Panc1 (cell line): ENCODE data around the gene NHP2.

Experiments
- POLR2AphosphoS5 ChIP-seq: IDR thresholded peaks from 2 replicates; pipeline ENCODE4 v1.6.1; 2012; ENCODE audit warnings: mild to moderate bottlenecking, low read depth, low read length, moderate library complexity
- TCF7L2 ChIP-seq: IDR thresholded peaks from 2 replicates; pipeline ENCODE4 v1.6.1; 2011; ENCODE audit warnings: mild to moderate bottlenecking, low read depth, low read length, inconsistent platforms
- TF ChIP-seq, protein P1 (sequence below): fragments of 450-650 bp; IDR thresholded peaks from 2 replicates; pipeline ENCODE4 v1.5.1; 2017; ENCODE audit warnings: mild to moderate bottlenecking
- TF ChIP-seq, protein P2 (sequence below), 2 experiments: IDR thresholded peaks; 2 replicates each; pipeline ENCODE4 v1.6.1; 2011 to 2012; ENCODE audit warnings: low read depth in 2 of 2, control low read depth in 1 of 2, low read length in 1 of 2, mild to moderate bottlenecking in 1 of 2, moderate library complexity in 1 of 2; ENCODE audit not compliant: insufficient read depth in 1 of 2

DNA sequence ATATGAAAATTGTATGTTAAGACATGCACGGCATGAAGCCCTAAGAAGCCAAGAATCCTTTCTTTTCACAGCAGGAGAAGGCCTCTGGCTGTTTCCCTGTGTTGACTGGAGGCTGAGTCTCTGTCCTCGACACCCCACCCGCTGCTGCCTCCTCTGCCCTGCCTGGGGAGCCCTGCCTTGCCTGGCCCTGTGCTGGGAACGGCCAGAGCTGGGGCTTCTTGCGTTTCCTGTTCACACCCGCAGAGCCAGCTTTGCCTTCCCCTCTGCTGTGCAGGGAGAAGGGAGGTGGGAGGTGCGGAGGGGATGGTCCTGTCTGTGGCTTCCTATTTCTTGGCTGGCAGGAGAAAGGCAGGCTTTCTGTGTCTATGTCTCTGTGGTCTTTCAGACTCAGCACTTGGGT lies 40.3 kb upstream of the NHP2 start:
- TF ChIP-seq, protein P1, sequence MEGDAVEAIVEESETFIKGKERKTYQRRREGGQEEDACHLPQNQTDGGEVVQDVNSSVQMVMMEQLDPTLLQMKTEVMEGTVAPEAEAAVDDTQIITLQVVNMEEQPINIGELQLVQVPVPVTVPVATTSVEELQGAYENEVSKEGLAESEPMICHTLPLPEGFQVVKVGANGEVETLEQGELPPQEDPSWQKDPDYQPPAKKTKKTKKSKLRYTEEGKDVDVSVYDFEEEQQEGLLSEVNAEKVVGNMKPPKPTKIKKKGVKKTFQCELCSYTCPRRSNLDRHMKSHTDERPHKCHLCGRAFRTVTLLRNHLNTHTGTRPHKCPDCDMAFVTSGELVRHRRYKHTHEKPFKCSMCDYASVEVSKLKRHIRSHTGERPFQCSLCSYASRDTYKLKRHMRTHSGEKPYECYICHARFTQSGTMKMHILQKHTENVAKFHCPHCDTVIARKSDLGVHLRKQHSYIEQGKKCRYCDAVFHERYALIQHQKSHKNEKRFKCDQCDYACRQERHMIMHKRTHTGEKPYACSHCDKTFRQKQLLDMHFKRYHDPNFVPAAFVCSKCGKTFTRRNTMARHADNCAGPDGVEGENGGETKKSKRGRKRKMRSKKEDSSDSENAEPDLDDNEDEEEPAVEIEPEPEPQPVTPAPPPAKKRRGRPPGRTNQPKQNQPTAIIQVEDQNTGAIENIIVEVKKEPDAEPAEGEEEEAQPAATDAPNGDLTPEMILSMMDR, result no peak
- TF ChIP-seq, protein P2, sequence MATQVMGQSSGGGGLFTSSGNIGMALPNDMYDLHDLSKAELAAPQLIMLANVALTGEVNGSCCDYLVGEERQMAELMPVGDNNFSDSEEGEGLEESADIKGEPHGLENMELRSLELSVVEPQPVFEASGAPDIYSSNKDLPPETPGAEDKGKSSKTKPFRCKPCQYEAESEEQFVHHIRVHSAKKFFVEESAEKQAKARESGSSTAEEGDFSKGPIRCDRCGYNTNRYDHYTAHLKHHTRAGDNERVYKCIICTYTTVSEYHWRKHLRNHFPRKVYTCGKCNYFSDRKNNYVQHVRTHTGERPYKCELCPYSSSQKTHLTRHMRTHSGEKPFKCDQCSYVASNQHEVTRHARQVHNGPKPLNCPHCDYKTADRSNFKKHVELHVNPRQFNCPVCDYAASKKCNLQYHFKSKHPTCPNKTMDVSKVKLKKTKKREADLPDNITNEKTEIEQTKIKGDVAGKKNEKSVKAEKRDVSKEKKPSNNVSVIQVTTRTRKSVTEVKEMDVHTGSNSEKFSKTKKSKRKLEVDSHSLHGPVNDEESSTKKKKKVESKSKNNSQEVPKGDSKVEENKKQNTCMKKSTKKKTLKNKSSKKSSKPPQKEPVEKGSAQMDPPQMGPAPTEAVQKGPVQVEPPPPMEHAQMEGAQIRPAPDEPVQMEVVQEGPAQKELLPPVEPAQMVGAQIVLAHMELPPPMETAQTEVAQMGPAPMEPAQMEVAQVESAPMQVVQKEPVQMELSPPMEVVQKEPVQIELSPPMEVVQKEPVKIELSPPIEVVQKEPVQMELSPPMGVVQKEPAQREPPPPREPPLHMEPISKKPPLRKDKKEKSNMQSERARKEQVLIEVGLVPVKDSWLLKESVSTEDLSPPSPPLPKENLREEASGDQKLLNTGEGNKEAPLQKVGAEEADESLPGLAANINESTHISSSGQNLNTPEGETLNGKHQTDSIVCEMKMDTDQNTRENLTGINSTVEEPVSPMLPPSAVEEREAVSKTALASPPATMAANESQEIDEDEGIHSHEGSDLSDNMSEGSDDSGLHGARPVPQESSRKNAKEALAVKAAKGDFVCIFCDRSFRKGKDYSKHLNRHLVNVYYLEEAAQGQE (IDR thresholded peaks at IDR 0.05; ENCODE audit: insufficient read depth in 1 of 2, low read depth in 2 of 2, low read length in 1 of 2), result no peak
- TF ChIP-seq TCF7L2, result no peak
- no peak for TF ChIP-seq POLR2AphosphoS5
